Measurements from ENCODE around the gene MAN1A2.

MAN1A2 gene

DNA sequence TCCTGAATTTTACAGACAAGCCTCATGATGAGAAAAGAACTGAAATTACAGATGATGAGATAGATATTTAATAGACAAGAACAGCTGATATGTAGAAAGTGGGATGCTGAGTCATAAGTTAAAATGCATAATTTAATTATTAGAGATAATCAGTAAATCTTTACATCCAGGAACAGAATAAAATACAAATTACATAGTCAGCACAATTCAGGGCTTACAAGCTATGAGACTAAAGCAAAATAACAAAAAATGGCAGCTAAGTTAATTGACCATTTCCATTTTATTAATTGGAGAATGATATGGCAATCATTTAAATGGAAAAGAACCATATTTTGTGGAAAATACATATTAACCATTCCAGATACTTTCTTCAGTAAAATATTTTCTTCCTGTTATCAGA lies 40.2 kb upstream of the MAN1A2 start:
- no peak overlapping the region for H3K4me3 ChIP-seq (ENCODE audit: low read depth, low read length)
- in situ Hi-C loops (cut with HindIII; ENCODE audit: low sequenced_read_pairs): no loop called here
- no peak for DNase-seq (ENCODE audit: low read depth)
- TF ChIP-seq, protein P1, sequence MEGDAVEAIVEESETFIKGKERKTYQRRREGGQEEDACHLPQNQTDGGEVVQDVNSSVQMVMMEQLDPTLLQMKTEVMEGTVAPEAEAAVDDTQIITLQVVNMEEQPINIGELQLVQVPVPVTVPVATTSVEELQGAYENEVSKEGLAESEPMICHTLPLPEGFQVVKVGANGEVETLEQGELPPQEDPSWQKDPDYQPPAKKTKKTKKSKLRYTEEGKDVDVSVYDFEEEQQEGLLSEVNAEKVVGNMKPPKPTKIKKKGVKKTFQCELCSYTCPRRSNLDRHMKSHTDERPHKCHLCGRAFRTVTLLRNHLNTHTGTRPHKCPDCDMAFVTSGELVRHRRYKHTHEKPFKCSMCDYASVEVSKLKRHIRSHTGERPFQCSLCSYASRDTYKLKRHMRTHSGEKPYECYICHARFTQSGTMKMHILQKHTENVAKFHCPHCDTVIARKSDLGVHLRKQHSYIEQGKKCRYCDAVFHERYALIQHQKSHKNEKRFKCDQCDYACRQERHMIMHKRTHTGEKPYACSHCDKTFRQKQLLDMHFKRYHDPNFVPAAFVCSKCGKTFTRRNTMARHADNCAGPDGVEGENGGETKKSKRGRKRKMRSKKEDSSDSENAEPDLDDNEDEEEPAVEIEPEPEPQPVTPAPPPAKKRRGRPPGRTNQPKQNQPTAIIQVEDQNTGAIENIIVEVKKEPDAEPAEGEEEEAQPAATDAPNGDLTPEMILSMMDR (IDR thresholded peaks at IDR 0.05; ENCODE audit: low read depth, low read length, missing control alignments): no peak

DNA sequence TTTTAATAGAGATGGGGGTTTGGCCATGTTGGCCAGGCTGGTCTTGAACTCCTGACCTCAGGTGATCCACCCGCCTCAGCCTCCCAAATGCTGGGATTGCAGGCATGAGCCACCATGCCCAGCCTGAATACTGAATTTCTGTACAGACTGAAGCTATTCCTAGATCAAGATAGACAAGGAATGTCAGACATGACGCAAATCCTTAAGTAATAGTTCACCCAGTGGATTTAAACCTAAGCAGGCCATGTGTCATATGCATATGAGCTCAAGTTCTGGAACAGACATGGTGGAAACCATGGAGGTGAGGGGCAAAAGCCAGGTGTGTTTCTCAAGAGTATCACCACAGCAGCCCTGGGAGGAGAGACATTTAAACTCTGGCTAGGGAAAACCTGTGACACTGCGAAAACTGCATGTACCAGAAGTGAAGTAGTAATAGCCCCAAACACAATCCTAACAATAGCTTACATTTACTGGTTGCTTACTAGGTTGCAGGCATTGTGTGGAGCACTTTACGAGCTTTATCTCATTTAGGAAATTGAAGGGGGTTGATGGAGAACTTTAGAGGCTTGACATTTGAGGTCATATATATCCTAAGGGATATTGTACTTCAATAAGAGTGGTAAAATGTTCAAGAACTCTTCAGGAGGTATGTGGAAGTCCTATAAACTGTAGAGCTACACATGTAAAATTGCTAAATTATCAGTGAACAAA lies 31.7 kb upstream of the MAN1A2 start:
- no peak overlapping the region for H3K4me3 ChIP-seq (ENCODE audit: low read depth, low read length)
- in situ Hi-C loops (cut with HindIII; ENCODE audit: low sequenced_read_pairs): no loop called here
- no peak for DNase-seq (ENCODE audit: low read depth)
- TF ChIP-seq, protein P1 (IDR thresholded peaks at IDR 0.05; ENCODE audit: low read depth, low read length, missing control alignments): no peak

DNA sequence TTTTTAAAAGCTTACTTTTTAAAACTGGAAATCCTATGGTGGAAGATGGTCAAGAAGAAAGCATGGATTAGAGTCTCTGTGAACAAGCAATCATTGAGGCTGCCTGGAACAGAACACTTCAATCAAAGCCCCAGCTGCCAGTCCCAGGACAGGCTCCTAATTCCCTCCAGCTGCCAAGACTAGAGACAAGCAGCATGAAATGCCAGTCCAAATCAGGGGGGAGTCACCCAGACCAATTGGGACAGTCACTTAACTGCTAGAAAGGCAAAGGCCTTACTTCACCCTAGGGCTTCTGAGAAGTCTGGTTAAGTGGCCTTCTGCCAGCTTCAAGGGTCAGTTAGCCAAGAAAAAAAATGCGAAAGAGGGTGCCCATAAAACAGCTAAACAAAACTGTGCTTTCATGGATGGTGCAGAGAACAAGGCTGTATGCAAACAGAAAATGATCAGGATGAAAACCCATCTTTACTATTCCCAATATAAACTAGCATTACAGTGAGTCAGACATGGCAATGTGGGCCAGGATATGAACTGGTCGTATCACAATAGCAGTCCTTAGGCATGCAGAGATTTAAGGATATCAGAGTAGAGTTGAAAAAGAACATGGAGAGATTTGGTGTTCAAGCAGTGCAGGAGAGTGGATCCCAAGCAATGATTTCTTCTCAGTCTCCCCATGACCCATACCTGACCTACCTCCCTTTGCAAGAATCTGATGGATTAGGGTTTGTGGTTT lies 31.0 kb upstream of the MAN1A2 start:
- in situ Hi-C loops (cut with HindIII; ENCODE audit: low sequenced_read_pairs): no loop called here
- TF ChIP-seq, protein P1 (IDR thresholded peaks at IDR 0.05; ENCODE audit: low read depth, low read length, missing control alignments): no peak
- no peak overlapping the region for H3K4me3 ChIP-seq (ENCODE audit: low read depth, low read length)
- DNase-seq (ENCODE audit: low read depth): no peak

DNA sequence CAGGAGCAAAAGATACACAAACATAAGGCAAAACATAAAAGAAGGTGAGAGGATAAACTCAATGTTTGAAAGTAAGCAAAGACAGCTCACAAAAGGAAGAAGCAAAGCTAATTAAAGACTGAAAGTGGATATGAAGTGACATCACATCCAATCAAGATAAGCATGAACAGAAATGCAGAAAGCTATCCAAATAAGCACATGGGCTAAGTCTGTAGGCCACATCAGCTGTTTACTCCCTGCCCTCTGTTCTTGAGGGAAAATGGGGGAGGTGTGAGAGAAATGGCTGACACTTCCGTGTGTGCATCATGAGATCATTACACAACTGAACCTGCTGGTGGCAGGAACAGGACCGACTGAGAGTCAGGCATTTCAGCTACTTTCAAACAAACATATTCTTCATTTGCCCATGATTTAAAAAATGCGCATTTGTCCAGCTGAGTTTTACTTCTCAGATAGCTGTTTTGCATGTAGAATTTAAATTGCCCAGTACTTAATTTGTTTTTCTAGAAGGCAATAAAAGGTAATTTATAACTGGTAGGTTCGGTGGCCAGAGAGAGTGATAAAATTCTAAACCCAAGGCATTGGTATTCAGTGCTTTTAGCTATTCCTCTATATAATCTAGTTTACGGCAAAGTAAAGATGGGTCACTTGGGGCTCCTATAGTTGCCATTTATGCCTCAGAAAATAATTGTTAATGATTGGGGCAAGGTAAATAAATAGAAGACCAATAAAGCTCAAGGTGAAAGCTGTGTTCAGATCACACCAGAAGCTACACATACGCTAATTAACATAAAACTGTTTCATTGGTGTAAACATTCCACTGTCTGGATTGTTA lies 27.2 kb upstream of the MAN1A2 start:
- TF ChIP-seq, protein P1 (IDR thresholded peaks at IDR 0.05; ENCODE audit: low read depth, low read length, missing control alignments): no peak
- no peak overlapping the region for H3K4me3 ChIP-seq (ENCODE audit: low read depth, low read length)
- DNase-seq (ENCODE audit: low read depth): no peak
- in situ Hi-C loops (cut with HindIII; ENCODE audit: low sequenced_read_pairs): no loop called here

DNA sequence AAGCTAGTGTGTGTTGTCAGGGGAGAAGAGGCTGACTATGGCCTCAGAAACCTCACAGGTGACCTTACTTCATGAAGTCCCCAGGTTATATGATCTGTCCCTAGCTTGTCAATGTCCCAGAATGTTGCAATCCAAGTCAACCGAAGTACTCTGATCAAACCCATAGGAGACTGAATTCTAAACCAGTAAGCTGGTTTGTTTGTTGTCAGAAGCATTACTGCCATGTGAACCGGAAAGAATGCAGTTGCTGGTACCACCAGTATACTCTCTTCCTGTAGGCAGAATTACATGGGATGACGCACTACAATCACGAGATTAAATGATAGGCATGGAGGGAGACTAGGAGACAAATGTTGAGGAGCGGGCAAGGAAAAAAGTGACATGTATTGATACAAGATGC lies 26.1 kb upstream of the MAN1A2 start:
- TF ChIP-seq, protein P1 (IDR thresholded peaks at IDR 0.05; ENCODE audit: low read depth, low read length, missing control alignments): no peak
- no peak for DNase-seq (ENCODE audit: low read depth)
- no peak overlapping the region for H3K4me3 ChIP-seq (ENCODE audit: low read depth, low read length)
- in situ Hi-C loops (cut with HindIII; ENCODE audit: low sequenced_read_pairs): no loop called here

DNA sequence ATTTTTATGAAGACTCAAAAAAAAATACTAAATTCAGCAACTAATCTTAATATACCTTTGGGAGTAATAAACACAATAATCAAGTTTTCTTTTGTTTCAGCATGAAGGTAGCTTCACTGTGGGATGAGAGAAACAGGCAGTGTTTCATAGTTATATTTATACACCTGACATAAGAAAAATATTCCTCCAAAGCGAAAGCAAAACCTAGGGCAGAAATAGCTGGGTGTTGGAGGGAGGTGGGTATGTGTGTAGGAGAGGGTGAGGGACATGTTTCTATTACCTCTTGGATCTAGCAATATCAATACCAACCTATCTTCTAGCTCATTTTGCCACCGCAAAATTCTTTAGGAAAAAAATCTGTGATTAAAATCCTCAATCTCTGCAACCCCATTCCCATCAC lies 24.9 kb upstream of the MAN1A2 start:
- in situ Hi-C loops (cut with HindIII; ENCODE audit: low sequenced_read_pairs): no loop called here
- H3K4me3 ChIP-seq (ENCODE audit: low read depth, low read length): no peak overlapping the region
- DNase-seq (ENCODE audit: low read depth): no peak
- TF ChIP-seq, protein P1 (IDR thresholded peaks at IDR 0.05; ENCODE audit: low read depth, low read length, missing control alignments): no peak

All from astrocyte of the cerebellum (primary cell).